HL-60 (cell line): ENCODE measurements around the gene RAPGEF4.
"Not testable (repeated sequence)": the region's sequence is repeated elsewhere in the genome, so short reads cannot be mapped to it uniquely, and the experiment has no call there.

ENCODE experiments used
- DNase-seq, 2 experiments: peaks; one replicate each; pipeline ENCODE4 v3.0.0-alpha.2; 2010 to 2020; ENCODE audit warnings: low read depth in 1 of 2, low spot score in 1 of 2
- H3K27ac ChIP-seq: fragments of 250-450 bp; sonication (Bioruptor Pico); replicated peaks from 2 replicates; pipeline ENCODE4 v1.5.1; 2020; ENCODE audit warnings: mild to moderate bottlenecking, moderate library complexity
- H3K27me3 ChIP-seq: fragments of 250-450 bp; sonication (Bioruptor Pico); 2 replicates; pipeline ENCODE4 v1.5.1; 2021; ENCODE audit warnings: mild to moderate bottlenecking, moderate library complexity; ENCODE audit not compliant: insufficient read depth, poor library complexity, severe bottlenecking
- H3K4me3 ChIP-seq: replicated peaks from 2 replicates; pipeline ENCODE4 v1.5.1; 2011; ENCODE audit warnings: mild to moderate bottlenecking, control low read depth, low read length; ENCODE audit not compliant: insufficient read depth
- CTCF ChIP-seq: IDR thresholded peaks from one replicate; pipeline ENCODE4 v1.5.1; 2011; ENCODE audit warnings: low read length, control low read depth, inconsistent platforms; ENCODE audit not compliant: insufficient read depth
- GABPA ChIP-seq: IDR thresholded peaks from 2 replicates; pipeline ENCODE4 v1.6.1; 2012; ENCODE audit warnings: low read depth
- POLR2AphosphoS5 ChIP-seq: IDR thresholded peaks from 2 replicates; pipeline ENCODE4 v1.6.1; 2012; ENCODE audit warnings: low read depth
- SPI1 ChIP-seq: IDR thresholded peaks from 2 replicates; pipeline ENCODE4 v1.6.1; 2012; ENCODE audit warnings: low read depth, mild to moderate bottlenecking, borderline replicate concordance
- TF ChIP-seq, protein P1 (sequence below): IDR thresholded peaks from 2 replicates; pipeline ENCODE4 v1.6.1; 2012; ENCODE audit warnings: low read depth; ENCODE audit not compliant: insufficient replicate concordance

RAPGEF4 gene

GRCh38 chr2:173090973-173091660 lies 355.5 kb downstream of the RAPGEF4 start:
- H3K4me3 ChIP-seq = no peak overlapping the region

GRCh38 chr2:173091910-173092309 lies 356.3 kb downstream of the RAPGEF4 start:
- Histone ChIP-seq H3K4me3 (no peak overlapping the region), H3K27ac (no peak overlapping the region), H3K27me3 (no peaks in the 10 kb centered on the region)
- no peak for DNase-seq
- TF ChIP-seq CTCF = no peak
- TF ChIP-seq SPI1 = no peak
- TF ChIP-seq GABPA = no peak

More at GRCh38 chr2:173090973-173091660, 355.5 kb downstream of the RAPGEF4 start:
- H3K27ac ChIP-seq = no peak overlapping the region
- no peak for DNase-seq
- TF ChIP-seq CTCF (no peak), POLR2AphosphoS5 (no peak), SPI1 (no peak), GABPA (no peak)
- TF ChIP-seq, protein P1, sequence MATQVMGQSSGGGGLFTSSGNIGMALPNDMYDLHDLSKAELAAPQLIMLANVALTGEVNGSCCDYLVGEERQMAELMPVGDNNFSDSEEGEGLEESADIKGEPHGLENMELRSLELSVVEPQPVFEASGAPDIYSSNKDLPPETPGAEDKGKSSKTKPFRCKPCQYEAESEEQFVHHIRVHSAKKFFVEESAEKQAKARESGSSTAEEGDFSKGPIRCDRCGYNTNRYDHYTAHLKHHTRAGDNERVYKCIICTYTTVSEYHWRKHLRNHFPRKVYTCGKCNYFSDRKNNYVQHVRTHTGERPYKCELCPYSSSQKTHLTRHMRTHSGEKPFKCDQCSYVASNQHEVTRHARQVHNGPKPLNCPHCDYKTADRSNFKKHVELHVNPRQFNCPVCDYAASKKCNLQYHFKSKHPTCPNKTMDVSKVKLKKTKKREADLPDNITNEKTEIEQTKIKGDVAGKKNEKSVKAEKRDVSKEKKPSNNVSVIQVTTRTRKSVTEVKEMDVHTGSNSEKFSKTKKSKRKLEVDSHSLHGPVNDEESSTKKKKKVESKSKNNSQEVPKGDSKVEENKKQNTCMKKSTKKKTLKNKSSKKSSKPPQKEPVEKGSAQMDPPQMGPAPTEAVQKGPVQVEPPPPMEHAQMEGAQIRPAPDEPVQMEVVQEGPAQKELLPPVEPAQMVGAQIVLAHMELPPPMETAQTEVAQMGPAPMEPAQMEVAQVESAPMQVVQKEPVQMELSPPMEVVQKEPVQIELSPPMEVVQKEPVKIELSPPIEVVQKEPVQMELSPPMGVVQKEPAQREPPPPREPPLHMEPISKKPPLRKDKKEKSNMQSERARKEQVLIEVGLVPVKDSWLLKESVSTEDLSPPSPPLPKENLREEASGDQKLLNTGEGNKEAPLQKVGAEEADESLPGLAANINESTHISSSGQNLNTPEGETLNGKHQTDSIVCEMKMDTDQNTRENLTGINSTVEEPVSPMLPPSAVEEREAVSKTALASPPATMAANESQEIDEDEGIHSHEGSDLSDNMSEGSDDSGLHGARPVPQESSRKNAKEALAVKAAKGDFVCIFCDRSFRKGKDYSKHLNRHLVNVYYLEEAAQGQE = no peak
- no peaks in the 10 kb centered on the region for H3K27me3 ChIP-seq

GRCh38 chr2:173092844-173093402 lies 357.3 kb downstream of the RAPGEF4 start:
- TF ChIP-seq SPI1 (no peak), CTCF (no peak), GABPA (no peak), POLR2AphosphoS5 (no peak)
- TF ChIP-seq, protein P1 = no peak
- Histone ChIP-seq H3K4me3 (no peak overlapping the region), H3K27ac (no peak overlapping the region), H3K27me3 (no peaks in the 10 kb centered on the region)
- no peak for DNase-seq

DNA sequence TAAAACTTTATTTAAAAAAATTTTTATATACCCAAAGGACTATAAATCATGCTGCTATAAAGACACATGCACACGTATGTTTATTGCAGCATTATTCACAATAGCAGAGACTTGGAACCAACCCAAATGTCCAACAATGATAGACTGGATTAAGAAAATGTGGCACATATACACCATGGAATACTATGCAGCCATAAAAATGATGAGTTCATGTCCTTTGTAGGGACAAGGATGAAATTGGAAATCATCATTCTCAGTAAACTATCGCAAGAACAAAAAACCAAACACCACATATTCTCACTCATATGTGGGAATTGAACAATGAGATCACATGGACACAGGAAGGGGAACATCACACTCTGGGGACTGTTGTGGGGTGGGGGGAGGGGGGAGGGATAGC lies 358.0 kb downstream of the RAPGEF4 start:
- DNase-seq, H3K27ac ChIP-seq, H3K27me3 ChIP-seq, H3K4me3 ChIP-seq: not testable (repeated sequence)
